ENCODE results near the gene ANKRD62. TPM values are rescaled to one million over a fixed set of nuclear protein-coding genes. Genes with fewer than 3 reads are reported as not detected.
"Not testable (repeated sequence)": the region's sequence is repeated elsewhere in the genome, so short reads cannot be mapped to it uniquely, and the experiment has no call there.

Gene ANKRD62
- total and polyA plus RNA-seq, 7 donors, result 0.03 to 0.55 TPM; not detected in 5

- Histone ChIP-seq H3K27me3 (no peaks in the 10 kb centered on the region), H3K27ac (no peak overlapping the region), H3K4me3 (no peak overlapping the region), H3K4me1 (no peaks in the 10 kb centered on the region), H3K36me3 (no peaks in the 10 kb centered on the region), H3K9me3 (no peaks in the 10 kb centered on the region)
- DNase-seq, result no peak
- 60 to 73% methylated on average over 15 of the region's 15 CpGs for WGBS, 2 donors
- TF ChIP-seq POLR2A (IDR thresholded peaks at IDR 0.05), result no peak
- intact Hi-C loops (cut with DNase I), result no loop called here
These were observed 27.8 kb downstream of the ANKRD62 start for GRCh38 chr18:12121175-12122042.

GRCh38 chr18:12122043-12122389, 28.4 kb downstream of the ANKRD62 start:
- intact Hi-C loops (cut with DNase I); H3K27me3 ChIP-seq; H3K4me1 ChIP-seq; H3K36me3 ChIP-seq; H3K27ac ChIP-seq; H3K4me3 ChIP-seq; DNase-seq; H3K9me3 ChIP-seq: not testable (repeated sequence)
- WGBS, 2 donors, result 80 to 89% methylated on average over 3 of the region's 3 CpGs

DNA sequence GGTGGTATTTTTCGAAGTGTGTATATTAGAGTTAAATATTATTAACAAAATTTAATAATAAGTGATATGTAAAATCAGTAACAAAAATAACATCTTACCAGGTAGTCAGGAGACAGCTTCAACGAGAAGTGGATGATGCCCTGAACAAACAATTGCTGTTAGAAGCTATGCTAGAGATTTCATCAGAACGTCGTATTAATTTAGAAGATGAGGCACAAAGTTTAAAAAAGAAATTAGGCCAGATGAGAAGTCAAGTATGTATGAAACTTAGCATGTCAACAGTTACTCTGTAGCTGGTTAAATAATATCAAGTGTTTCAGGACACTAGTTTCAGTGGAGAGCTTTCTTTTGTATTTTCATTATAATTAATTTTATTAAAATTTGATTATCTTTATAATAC, 34.0 kb downstream of the ANKRD62 start:
- H3K9me3 ChIP-seq; H3K27ac ChIP-seq; intact Hi-C loops (cut with DNase I); H3K4me1 ChIP-seq; H3K4me3 ChIP-seq; DNase-seq; H3K36me3 ChIP-seq; H3K27me3 ChIP-seq: not testable (repeated sequence)
- WGBS, 2 donors, result 78 to 82% methylated on average over 4 of the region's 4 CpGs

DNA sequence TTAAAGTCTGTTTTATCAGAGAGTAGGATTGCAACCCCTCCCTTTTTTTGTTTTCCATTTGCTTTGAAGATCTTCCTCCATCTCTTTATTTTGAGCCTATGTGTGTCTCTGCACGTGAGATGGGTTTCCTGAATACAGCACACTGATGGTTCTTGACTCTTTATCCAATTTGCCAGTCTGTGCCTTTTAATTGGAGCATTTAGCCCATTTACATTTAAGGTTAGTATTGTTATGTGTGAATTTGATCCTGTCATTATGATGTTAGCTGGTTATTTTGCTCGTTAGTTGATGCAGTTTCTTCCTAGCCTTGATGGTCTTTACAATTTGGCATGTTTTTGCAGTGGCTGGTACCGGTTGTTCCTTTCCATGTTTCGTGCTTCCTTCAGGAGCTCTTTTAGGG, 45.2 kb downstream of the ANKRD62 start:
- 81 to 87% methylated on average over 3 of the region's 4 CpGs for WGBS, 2 donors

DNA sequence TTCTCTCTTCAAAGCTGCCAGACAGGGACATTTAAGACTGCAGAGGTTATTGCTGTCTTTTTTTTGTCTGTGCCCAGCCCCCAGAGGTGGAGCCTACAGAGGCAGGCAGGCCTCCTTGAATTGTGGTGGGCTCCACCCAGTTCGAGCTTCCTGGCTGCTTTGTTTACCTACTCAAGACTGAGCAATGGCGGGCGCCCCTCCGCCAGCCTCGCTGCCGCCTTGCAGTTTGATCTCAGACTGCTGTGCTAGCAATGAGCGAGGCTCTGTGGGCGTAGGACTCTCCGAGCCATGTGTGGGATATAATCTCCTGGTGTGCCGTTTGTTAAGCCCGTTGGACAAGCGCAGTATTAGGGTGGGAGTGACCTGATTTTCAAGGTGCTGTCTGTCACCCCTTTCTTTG, 47.2 kb downstream of the ANKRD62 start:
- H3K36me3 ChIP-seq; intact Hi-C loops (cut with DNase I); H3K9me3 ChIP-seq; H3K27ac ChIP-seq; H3K4me1 ChIP-seq; H3K4me3 ChIP-seq; H3K27me3 ChIP-seq; DNase-seq: not testable (repeated sequence)
- WGBS, 2 donors, result 91 to 93% methylated on average over 11 of the region's 12 CpGs

More for the DNA sequence above, 45.2 kb downstream of the ANKRD62 start:
- H3K9me3 ChIP-seq; H3K27me3 ChIP-seq; intact Hi-C loops (cut with DNase I); H3K27ac ChIP-seq; H3K4me1 ChIP-seq; H3K4me3 ChIP-seq; H3K36me3 ChIP-seq; DNase-seq: not testable (repeated sequence)

DNA sequence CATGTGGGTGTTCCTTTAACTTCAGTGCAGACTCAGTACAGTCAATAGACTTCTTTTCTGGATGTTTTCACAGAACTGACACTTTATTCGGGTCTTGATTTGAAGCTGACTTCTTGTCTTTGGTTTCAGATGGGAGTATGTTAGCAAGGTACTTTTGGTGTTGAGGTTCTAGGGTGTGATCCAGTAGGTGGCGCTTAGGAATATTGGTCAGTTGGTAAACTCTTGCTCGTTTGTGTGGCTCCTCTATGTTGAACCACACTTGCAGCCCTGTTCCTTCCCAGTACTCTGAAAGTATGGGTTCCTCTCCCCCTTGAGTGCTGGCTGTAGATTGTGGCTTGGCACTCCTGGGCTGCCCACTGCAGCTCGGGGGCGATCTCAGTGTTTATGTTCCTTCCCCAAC, 48.1 kb downstream of the ANKRD62 start:
- H3K9me3 ChIP-seq; intact Hi-C loops (cut with DNase I); H3K27me3 ChIP-seq; DNase-seq; H3K36me3 ChIP-seq; H3K27ac ChIP-seq; H3K4me3 ChIP-seq; H3K4me1 ChIP-seq: not testable (repeated sequence)
- no CpG with 5 or more reads among the region's 5 CpGs for WGBS, 2 donors

DNA sequence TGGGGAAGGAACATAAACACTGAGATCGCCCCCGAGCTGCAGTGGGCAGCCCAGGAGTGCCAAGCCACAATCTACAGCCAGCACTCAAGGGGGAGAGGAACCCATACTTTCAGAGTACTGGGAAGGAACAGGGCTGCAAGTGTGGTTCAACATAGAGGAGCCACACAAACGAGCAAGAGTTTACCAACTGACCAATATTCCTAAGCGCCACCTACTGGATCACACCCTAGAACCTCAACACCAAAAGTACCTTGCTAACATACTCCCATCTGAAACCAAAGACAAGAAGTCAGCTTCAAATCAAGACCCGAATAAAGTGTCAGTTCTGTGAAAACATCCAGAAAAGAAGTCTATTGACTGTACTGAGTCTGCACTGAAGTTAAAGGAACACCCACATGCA, 55.8 kb downstream of the ANKRD62 start:
- H3K36me3 ChIP-seq; H3K27me3 ChIP-seq; H3K4me1 ChIP-seq; H3K9me3 ChIP-seq; H3K4me3 ChIP-seq; DNase-seq; H3K27ac ChIP-seq; intact Hi-C loops (cut with DNase I): not testable (repeated sequence)
- WGBS, 2 donors, result no CpG with 5 or more reads among the region's 5 CpGs

DNA sequence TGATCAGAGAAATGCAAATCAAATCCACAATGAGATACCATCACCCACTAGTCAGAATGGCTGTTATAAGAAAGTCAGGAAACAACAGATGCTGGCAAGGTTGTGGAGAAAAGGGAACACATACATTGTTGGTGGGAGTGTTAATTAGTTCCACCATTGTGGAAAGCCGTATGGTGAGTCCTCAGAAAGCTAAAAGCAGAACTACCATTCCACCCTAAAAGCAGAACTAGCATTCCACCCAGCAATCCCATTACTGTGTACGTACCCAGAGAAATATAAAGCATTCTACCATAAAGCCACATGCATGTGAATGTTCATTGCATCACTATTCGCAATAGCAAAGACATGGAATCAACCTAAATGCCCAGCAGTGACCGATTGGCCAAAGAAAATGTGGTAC, 60.7 kb downstream of the ANKRD62 start:
- Histone ChIP-seq H3K36me3 (no peaks in the 10 kb centered on the region), H3K27me3 (no peaks in the 10 kb centered on the region), H3K4me3 (no peak overlapping the region), H3K9me3 (no peaks in the 10 kb centered on the region), H3K27ac (no peak overlapping the region), H3K4me1 (no peaks in the 10 kb centered on the region)
- DNase-seq, result no peak
- WGBS, 2 donors, result 84% methylated on average over 4 of the region's 4 CpGs
- TF ChIP-seq EP300 (IDR thresholded peaks at IDR 0.05) (no peak), CTCF (IDR thresholded peaks at IDR 0.05) (no peak), POLR2A (IDR thresholded peaks at IDR 0.05) (no peak), POLR2AphosphoS5 (IDR thresholded peaks at IDR 0.05) (no peak)
- intact Hi-C loops (cut with DNase I), result no loop called here

Data from sigmoid colon (tissue), 7 donors.